GM21367 (cell line): Measurements from ENCODE around the gene E4F1.

ENCODE experiments used
- ATAC-seq: cut with Tn5 transposase; IDR thresholded peaks from one replicate; pipeline ENCODE4 v1.9.1; 2021; ENCODE audit not compliant: unreplicated experiment

The E4F1 gene

DNA sequence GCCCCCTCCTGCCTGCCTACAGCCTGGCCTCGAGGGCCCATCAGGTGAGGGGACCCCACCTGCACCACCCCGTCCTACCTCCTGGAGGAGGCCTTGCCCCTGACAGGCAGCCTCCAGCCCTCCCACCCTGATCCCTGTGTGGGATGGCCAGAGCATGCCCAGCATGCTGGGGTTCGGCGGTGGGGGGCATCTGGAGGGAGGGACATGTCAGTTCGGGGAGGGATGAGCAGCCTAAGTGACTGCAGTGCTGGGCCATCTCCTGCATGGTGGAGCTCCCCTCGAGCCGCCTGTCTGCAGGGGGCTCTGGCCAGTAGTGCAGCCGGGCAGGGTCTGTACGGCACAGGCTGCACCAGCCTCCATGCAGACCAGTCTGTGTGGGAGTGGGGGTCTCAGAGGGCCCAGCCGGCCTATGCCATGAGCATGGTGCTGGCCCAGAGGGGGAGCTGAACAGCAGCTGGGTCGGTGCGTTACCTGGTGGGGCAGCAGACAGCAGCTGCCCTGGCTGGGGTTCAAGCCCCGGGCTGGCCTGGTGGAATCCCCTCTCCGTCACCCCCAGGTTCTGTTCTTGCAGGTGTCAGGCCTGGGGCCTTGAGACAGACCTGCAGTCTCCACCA lies 48.6 kb downstream of the E4F1 start:
- no peak for ATAC-seq

DNA sequence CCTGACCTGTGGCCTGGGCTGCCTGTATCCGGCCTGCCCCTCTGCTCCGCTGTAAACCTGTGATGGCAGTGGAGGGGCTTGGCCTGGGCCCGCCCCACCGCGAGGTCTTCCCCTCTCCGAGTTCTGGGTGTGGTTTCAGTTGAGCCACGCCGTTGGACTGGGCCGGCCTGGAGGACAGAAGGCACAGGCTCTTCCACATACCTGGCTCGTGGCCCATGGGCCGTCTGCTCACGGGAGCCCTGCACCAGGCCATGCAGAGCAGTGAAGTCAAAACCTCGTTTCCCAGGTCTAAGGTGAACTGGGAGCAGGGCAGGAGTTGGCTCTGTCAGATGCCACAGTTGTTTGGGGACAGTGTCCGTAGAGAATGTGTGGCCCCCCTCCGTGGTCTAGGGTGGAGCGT lies 50.1 kb downstream of the E4F1 start:
- ATAC-seq, result no peak

DNA sequence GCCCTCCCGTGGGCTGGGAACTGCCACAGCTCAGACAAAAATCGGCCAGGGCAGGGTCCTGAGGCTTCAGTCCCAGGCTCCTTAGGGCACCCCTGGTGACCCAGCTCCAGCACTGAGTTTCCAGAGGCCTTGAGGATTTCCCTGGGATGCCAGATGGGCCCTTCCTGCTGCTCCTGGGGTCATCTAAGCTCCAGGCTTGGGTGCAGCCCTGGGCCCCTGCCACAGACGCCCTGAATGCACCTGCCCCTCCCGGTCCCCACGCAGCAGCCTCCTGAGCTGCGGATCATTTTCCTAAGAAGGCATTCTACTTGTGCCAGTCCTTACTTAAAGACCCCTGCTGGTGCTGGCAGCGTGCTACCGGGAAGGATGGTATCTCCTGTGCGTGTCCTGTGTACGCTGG lies 50.5 kb downstream of the E4F1 start:
- ATAC-seq, result no peak

GRCh38 chr16:2275476-2276367 lies 52.3 kb downstream of the E4F1 start:
- no peak for ATAC-seq

- no peak for ATAC-seq
Observed at GRCh38 chr16:2276368-2277195, 53.2 kb downstream of the E4F1 start.

- no peak for ATAC-seq
Observed at GRCh38 chr16:2277466-2278271, 54.3 kb downstream of the E4F1 start.

DNA sequence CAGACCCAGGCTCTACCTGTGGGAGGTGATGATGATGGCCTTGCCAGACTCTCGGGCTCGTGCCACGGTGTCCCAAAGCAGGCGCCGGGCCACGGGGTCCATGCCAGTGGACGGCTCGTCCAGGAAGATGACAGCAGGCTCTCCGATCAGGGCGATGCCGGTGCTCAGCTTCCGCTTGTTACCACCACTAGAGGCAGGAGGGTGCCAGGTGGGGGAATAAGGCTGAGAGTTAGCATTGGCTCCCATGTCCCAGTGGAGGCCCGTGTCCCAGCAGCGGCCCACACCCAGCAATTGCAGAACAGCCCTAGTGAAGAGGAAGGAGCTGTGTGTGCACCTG lies 54.8 kb downstream of the E4F1 start:
- no peak for ATAC-seq

- no peak for ATAC-seq
Observed at GRCh38 chr16:2278956-2279800, 55.8 kb downstream of the E4F1 start.

GRCh38 chr16:2280461-2280860 lies 57.1 kb downstream of the E4F1 start:
- ATAC-seq, result no peak

DNA sequence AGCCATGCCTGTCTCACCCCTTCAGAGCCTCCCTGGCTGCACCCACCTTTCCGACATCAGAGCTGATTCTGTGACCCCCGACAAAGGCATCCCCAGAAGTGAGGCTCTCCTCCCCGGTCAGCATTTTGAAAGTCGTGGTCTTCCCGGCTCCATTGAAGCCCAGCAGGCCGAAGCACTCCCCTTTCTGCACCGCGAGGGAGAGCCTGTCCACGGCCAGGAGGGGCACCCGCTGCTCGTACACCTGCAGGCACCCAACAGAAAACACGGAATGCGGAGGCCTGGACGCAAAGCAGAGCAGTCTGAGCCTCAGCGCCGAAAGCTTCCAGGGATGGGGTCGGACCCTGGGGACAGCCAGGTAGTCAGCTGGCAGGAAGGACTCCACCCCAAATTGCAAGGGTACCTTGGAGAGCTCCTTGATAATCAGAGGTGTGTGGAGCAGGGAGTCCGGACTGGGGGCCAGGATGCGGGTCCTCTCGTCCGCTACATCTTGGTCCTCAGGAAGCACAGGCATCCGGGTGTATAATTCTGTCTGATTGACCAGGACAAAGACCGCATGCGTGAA lies 57.7 kb downstream of the E4F1 start:
- ATAC-seq, result no peak

DNA sequence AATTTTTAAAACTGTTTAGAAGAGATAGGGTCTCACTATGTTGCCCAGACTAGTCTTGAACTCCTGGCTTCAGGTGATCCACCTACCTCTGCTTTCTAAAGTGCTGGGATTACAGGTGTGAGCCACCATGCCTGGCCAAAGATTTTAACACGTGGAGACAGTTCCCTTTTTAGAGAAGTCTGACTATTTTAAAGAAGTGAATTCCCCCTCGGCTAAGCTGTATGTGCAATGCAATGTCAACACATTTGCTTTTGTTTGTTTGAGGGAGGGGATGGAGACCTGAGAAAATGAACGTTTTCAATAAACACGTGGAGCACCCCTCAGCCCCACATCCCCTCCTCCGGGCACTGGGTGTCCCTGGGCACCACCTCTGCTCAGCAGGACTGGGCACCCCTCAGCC lies 58.9 kb downstream of the E4F1 start:
- no peak for ATAC-seq

GRCh38 chr16:2282866-2283555 lies 59.6 kb downstream of the E4F1 start:
- no peak for ATAC-seq

- no peak for ATAC-seq
Observed at GRCh38 chr16:2284001-2284770, 60.8 kb downstream of the E4F1 start.

DNA sequence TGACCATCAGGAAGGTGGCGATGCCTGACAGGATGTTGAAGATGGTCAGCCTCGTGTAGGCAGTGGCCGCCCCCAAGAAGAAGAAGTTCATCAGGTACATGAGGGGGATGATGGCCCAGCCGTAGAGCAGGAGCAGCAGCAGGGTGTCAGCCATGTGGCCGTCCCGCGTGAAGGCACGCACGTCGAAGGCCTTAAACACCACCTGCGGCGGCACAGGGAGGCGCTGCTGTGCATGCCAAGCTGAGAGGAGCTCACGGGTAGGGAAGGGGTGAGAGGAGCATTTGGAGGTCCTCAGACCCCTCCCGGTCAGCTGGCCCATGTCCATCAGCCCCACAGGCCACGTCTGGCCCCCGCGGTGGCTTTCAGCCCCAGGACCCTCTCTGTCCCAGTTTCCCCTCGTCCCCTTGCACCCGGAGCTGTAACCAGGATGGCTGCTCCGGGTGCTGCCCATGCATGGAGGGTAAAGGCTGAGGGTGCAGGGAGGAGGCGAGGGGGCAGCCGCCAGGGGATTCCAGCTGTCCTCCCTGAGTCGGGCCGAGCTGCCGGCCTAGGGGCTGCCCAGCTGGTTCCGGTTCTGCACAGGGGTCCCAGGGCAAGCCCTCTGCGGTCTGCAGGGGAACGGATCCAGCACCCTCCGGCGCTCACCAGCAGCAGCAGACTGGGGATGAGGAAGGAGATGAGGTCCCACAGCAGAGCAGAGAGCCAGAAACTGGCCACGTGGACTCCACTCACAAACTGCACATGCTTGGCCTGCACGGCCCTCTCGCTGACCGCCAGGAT lies 61.6 kb downstream of the E4F1 start:
- no peak for ATAC-seq
